IMR-90 (cell line): ENCODE data around the gene LILRA6. TPM values are rescaled to one million over a fixed set of nuclear protein-coding genes. Genes with fewer than 3 reads are reported as not detected.

ENCODE experiments used
- ATAC-seq: fragments of 200-7000 bp; cut with Tn5 transposase; 2 replicates; pipeline ENCODE4 v1.9.1; 2020; ENCODE audit warnings: low read depth, mild to moderate bottlenecking, moderate library complexity
- BruUV-seq: library from RNA; stranded (reverse); fragments of 400-500 nt; replicated peaks from 2 replicates; lab custom pipeline; 2021; lab: Mats Ljungman, UMichigan
- CTCF ChIA-PET: fragments of 300-600 bp; formaldehyde crosslinking; extraction: SDS; loops from one replicate; lab custom pipeline; 2021; ENCODE audit warnings: antibody characterized with exemption; lab: Yijun Ruan, JAX
- POLR2A ChIA-PET: fragments of 300-600 bp; sonication (Branson Sonifier 250); formaldehyde crosslinking; loops from one replicate; lab custom pipeline; 2022; ENCODE audit warnings: antibody characterized with exemption; ENCODE audit not compliant: unreplicated experiment; lab: Charles Lee
- DNase-seq: peaks from one replicate; pipeline ENCODE4 v3.0.0; 2013
- H2AFZ ChIP-seq: replicated peaks from 2 replicates; pipeline ENCODE3; 2013; ENCODE audit warnings: low read length, mild to moderate bottlenecking; ENCODE audit not compliant: poor library complexity
- H2AK5ac ChIP-seq: 2 replicates; pipeline ENCODE4 v1.6.1; 2013; ENCODE audit warnings: low read depth, low read length, inconsistent platforms
- H2AK9ac ChIP-seq: replicated peaks from 2 replicates; pipeline ENCODE3; 2013; ENCODE audit warnings: mild to moderate bottlenecking, low read depth, low read length, moderate library complexity; ENCODE audit not compliant: poor library complexity
- H2BK120ac ChIP-seq: 2 replicates; pipeline ENCODE4 v1.6.1; 2013; ENCODE audit warnings: low read depth, low read length, inconsistent platforms
- H2BK15ac ChIP-seq: 3 replicates; pipeline ENCODE4 v1.6.1; 2013; ENCODE audit warnings: low read depth, low read length, inconsistent platforms
- H2BK20ac ChIP-seq: 2 replicates; pipeline ENCODE4 v1.6.1; 2013; ENCODE audit warnings: low read depth, mild to moderate bottlenecking, inconsistent platforms, low read length, moderate library complexity
- H2BK5ac ChIP-seq: 2 replicates; pipeline ENCODE4 v1.6.1; 2013; ENCODE audit warnings: mild to moderate bottlenecking, low read depth, low read length, inconsistent platforms; ENCODE audit not compliant: poor library complexity, severe bottlenecking
- H3K14ac ChIP-seq: replicated peaks from 2 replicates; pipeline ENCODE4 v1.6.1; 2013; ENCODE audit warnings: low read depth, low read length, inconsistent platforms
- H3K18ac ChIP-seq: 2 replicates; pipeline ENCODE4 v1.6.1; 2013; ENCODE audit warnings: low read depth, low read length, control low read depth
- H3K23ac ChIP-seq: 2 replicates; pipeline ENCODE4 v1.6.1; 2013; ENCODE audit warnings: low read depth, low read length, inconsistent platforms
- H3K27ac ChIP-seq: 2 replicates; pipeline ENCODE4 v1.5.1; 2013; ENCODE audit warnings: mild to moderate bottlenecking, control low read depth, low read length; ENCODE audit not compliant: insufficient read depth
- H3K27me3 ChIP-seq: 2 replicates; pipeline ENCODE4 v1.6.1; 2013; ENCODE audit warnings: low read length; ENCODE audit not compliant: control insufficient read depth, insufficient read depth
- H3K36me3 ChIP-seq: 2 replicates; pipeline ENCODE4 v1.6.1; 2013; ENCODE audit warnings: low read length, mixed read lengths; ENCODE audit not compliant: control insufficient read depth, insufficient read depth
- H3K4ac ChIP-seq: 2 replicates; pipeline ENCODE4 v1.6.1; 2013; ENCODE audit warnings: low read depth, low read length, inconsistent platforms
- H3K4me1 ChIP-seq: 2 replicates; pipeline ENCODE4 v1.6.1; 2013; ENCODE audit warnings: low read length, mixed read lengths; ENCODE audit not compliant: control insufficient read depth, insufficient read depth
- H3K4me2 ChIP-seq: 2 replicates; pipeline ENCODE4 v1.6.1; 2013; ENCODE audit warnings: low read depth, mild to moderate bottlenecking, control low read depth, low read length, moderate library complexity
- H3K4me3 ChIP-seq: 2 replicates; pipeline ENCODE4 v1.5.1; 2013; ENCODE audit warnings: low read depth, mild to moderate bottlenecking, control low read depth, low read length, moderate library complexity; ENCODE audit not compliant: insufficient read depth
- H3K56ac ChIP-seq: 2 replicates; pipeline ENCODE4 v1.6.1; 2013; ENCODE audit warnings: low read length, inconsistent platforms; ENCODE audit not compliant: insufficient read depth; ENCODE audit errors: extremely low read depth
- H3K79me1 ChIP-seq, 2 experiments: 2 replicates each; pipeline ENCODE4 v1.6.1; 2013; ENCODE audit warnings: low read length in 2 of 2, inconsistent platforms in 1 of 2, low read depth in 1 of 2
- H3K9ac ChIP-seq: 2 replicates; pipeline ENCODE4 v1.6.1; 2013; ENCODE audit warnings: low read depth, low read length, control low read depth
- H3K9me1 ChIP-seq: 2 replicates; pipeline ENCODE4 v1.6.1; 2013; ENCODE audit warnings: low read length, inconsistent platforms; ENCODE audit not compliant: insufficient read depth
- H3K9me3 ChIP-seq: 2 replicates; pipeline ENCODE4 v1.6.1; 2013; ENCODE audit warnings: low read length; ENCODE audit not compliant: control insufficient read depth, insufficient read depth
- H4K20me1 ChIP-seq: 2 replicates; pipeline ENCODE4 v1.6.1; 2013; ENCODE audit warnings: low read length, inconsistent platforms; ENCODE audit not compliant: insufficient read depth
- H4K5ac ChIP-seq: 2 replicates; pipeline ENCODE4 v1.6.1; 2013; ENCODE audit warnings: mild to moderate bottlenecking, low read depth, low read length, control low read depth
- H4K8ac ChIP-seq, 2 experiments: 2 replicates each; pipeline ENCODE4 v1.6.1; 2013; ENCODE audit warnings: low read depth in 2 of 2, low read length in 2 of 2, control low read depth in 1 of 2, inconsistent platforms in 1 of 2
- H4K91ac ChIP-seq: 2 replicates; pipeline ENCODE4 v1.6.1; 2013; ENCODE audit warnings: low read depth, low read length, inconsistent platforms; ENCODE audit not compliant: insufficient read depth
- CEBPB ChIP-seq: IDR thresholded peaks from 2 replicates; pipeline ENCODE4 v1.6.1; 2012; ENCODE audit warnings: low read depth, low read length, improper control_type of control experiment
- CHD1 ChIP-seq: IDR thresholded peaks from 2 replicates; pipeline ENCODE4 v1.6.1; 2012; ENCODE audit warnings: low read depth, low read length, improper control_type of control experiment
- ELK1 ChIP-seq: fragments of 150-350 bp; IDR thresholded peaks from 2 replicates; pipeline ENCODE4 v1.6.1; 2016; ENCODE audit warnings: low read depth, mild to moderate bottlenecking, low read length, moderate library complexity, borderline replicate concordance
- FOS ChIP-seq: fragments of 150-350 bp; IDR thresholded peaks from 2 replicates; pipeline ENCODE4 v1.6.1; 2016; ENCODE audit warnings: low read depth, low read length
- MAFK ChIP-seq: IDR thresholded peaks from 2 replicates; pipeline ENCODE4 v1.6.1; 2012; ENCODE audit warnings: low read depth, low read length, improper control_type of control experiment
- MAZ ChIP-seq: IDR thresholded peaks from 2 replicates; pipeline ENCODE4 v1.6.1; 2012; ENCODE audit warnings: low read depth, mild to moderate bottlenecking, low read length, improper control_type of control experiment, moderate library complexity, borderline replicate concordance
- MXI1 ChIP-seq: IDR thresholded peaks from 2 replicates; pipeline ENCODE4 v1.6.1; 2012; ENCODE audit warnings: low read depth, mild to moderate bottlenecking, low read length, moderate library complexity, borderline replicate concordance
- POLR2A ChIP-seq: IDR thresholded peaks from 2 replicates; pipeline ENCODE4 v1.6.1; 2012; ENCODE audit warnings: mild to moderate bottlenecking, low read depth, low read length
- RCOR1 ChIP-seq: IDR thresholded peaks from 2 replicates; pipeline ENCODE4 v1.6.1; 2012; ENCODE audit warnings: mild to moderate bottlenecking, low read length, improper control_type of control experiment; ENCODE audit not compliant: insufficient replicate concordance
- SMC3 ChIP-seq: fragments of 150-350 bp; IDR thresholded peaks from 2 replicates; pipeline ENCODE4 v1.6.1; 2016; ENCODE audit warnings: low read depth, mild to moderate bottlenecking, antibody characterized with exemption, low read length, moderate library complexity
- WGBS, 2 experiments: methylation state at CpG; one replicate each; pipeline versions ENCODE4 v1.1.5 to v1.1.7; 2013; ENCODE audit warnings: missing lambda C conversion rate in 2 of 2; ENCODE audit not compliant: insufficient read length in 1 of 2; ENCODE audit errors: extremely low coverage in 2 of 2; 5-methylcytosine and 5-hydroxymethylcytosine counted together
- dilution Hi-C: fragments of 300-500 bp; cut with HindIII; formaldehyde crosslinking; loops from one replicate; pipeline ENCODE4 v1.14.3; 2018; ENCODE audit warnings: low sequenced_read_pairs; ENCODE audit not compliant: unreplicated experiment
- in situ Hi-C: fragments of 300-500 bp; cut with MboI; formaldehyde crosslinking; loops from 3 replicates; pipeline ENCODE4 v1.14.3; 2019; ENCODE audit warnings: low sequenced_read_pairs, inconsistent platforms, mixed read lengths
- intact Hi-C: fragments of 100-400 bp; cut with micrococcal nuclease; formaldehyde crosslinking; loops from 2 replicates; pipeline ENCODE4 v1.10.0; 2022
- polyA plus RNA-seq, 3 experiments: library from polyadenylated mRNA; depleted of rRNA; stranded (reverse); fragments of >200 nt; gene quantifications; 2 replicates each; pipeline ENCODE4 v1.2.3, GENCODE V29; 2012; ENCODE audit warnings: low replicate concordance in 1 of 3
- total RNA-seq: library from RNA; depleted of rRNA; stranded (reverse); fragments of >200 nt; gene quantifications from 2 replicates; pipeline ENCODE4 v1.2.3, GENCODE V29; 2012
- TF ChIP-seq, protein P1 (sequence below): fragments of 150-350 bp; IDR thresholded peaks from 2 replicates; pipeline ENCODE4 v1.6.1; 2017; ENCODE audit warnings: mild to moderate bottlenecking, antibody characterized with exemption, low read length, low read depth
- TF ChIP-seq, protein P2 (sequence below): conservative IDR thresholded peaks from 2 replicates; pipeline ENCODE4 v1.5.1; 2012; ENCODE audit warnings: mild to moderate bottlenecking, low read depth, low read length, improper control_type of control experiment

The LILRA6 gene
- total and polyA plus RNA-seq, 2 of the 4 experiments (the other 2 are of a cell fraction) = not detected

DNA sequence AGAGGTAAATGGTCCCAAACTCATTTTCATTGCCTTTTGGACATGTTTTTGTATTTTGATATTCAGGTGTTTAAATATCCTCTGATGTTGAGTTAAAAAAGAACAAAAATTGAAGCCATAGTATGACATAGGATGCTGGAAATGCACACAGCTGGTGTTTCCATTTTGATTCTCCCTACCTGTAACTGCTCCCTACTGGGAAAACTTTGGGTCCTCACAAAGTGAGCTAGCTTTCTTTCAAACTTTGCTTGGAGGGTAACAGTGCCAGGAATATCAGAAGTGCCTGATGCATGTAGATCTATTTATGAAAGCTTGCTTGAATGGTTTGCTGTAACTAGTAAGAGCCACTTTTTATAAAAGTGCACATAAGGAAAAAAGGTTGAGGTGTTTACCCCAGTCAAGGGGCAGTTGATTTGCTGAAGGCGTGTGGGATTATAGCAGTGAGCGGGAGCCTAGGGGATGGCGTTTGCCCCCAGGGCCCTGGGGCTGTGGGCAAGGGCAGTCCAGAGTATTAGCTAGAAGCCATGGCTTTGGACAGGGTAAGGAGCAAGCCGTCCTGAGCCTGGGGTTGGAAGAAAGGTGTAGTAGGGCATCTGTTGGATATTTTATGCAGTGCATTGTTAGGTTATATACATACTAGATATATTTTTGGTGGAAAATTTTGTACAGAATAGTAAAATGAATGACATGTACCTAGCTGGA, 37.7 kb downstream of the LILRA6 start (continued):
- TF ChIP-seq SMC3 = no peak

GRCh38 chr19:54203151-54203611, 39.4 kb downstream of the LILRA6 start:
- DNase-seq (peak; percentile 13), ATAC-seq (no peak)
- Histone ChIP-seq H2BK120ac (no peak overlapping the region), H2BK5ac (no peak overlapping the region), H3K79me1 (peaks cover 11 to 71% of the 10 kb centered on the region in 2 experiments), H4K5ac (no peak overlapping the region), H4K91ac (no peak overlapping the region), H2AK9ac (no peak overlapping the region), H3K4ac (no peak overlapping the region), H3K36me3 (peaks cover 57% of the 10 kb centered on the region), H3K4me2 (no peak overlapping the region), H3K56ac (no peak overlapping the region), H3K14ac (no peak overlapping the region), H3K9me1 (peaks cover 18% of the 10 kb centered on the region), H2BK15ac (no peak overlapping the region), H3K18ac (no peak overlapping the region), H2AK5ac (no peak overlapping the region), H3K23ac (no peak overlapping the region), H3K4me3 (no peak overlapping the region), H3K27me3 (no peaks in the 10 kb centered on the region), H3K4me1 (peaks cover 12% of the 10 kb centered on the region), H3K9me3 (no peaks in the 10 kb centered on the region), H2AFZ (no peak overlapping the region), H3K27ac (no peak overlapping the region), H3K9ac (0 out of 2 replicates have a peak overlapping the region, but pooled peaks have one; percentile 51), H4K8ac (no peak overlapping the region), H4K20me1 (peaks cover 75% of the 10 kb centered on the region), H2BK20ac (no peak overlapping the region)
- POLR2A ChIA-PET = interaction anchor here (0.6 kb wide), 1 partner anchor 22 kb away, joined by 4 read pairs; no protein-coding TSS in a partner anchor
- dilution Hi-C loops = no loop called here
- 61% methylated on average over 7 of the region's 9 CpGs; no CpG with 5 or more reads in 1 of the 2 experiments for WGBS, 2 experiments
- intact Hi-C loops = no loop called here
- CTCF ChIA-PET = no interaction called here
- no TSS peak for BruUV-seq
- in situ Hi-C loops = loop anchor here (10.0 kb wide), 1 partner anchor 252 kb away; no protein-coding TSS in a partner anchor
- TF ChIP-seq MAFK = no peak
- TF ChIP-seq MXI1 = no peak
- no peak for TF ChIP-seq RCOR1
- TF ChIP-seq POLR2A = no peak
- no peak for TF ChIP-seq ELK1
- TF ChIP-seq, protein P1, sequence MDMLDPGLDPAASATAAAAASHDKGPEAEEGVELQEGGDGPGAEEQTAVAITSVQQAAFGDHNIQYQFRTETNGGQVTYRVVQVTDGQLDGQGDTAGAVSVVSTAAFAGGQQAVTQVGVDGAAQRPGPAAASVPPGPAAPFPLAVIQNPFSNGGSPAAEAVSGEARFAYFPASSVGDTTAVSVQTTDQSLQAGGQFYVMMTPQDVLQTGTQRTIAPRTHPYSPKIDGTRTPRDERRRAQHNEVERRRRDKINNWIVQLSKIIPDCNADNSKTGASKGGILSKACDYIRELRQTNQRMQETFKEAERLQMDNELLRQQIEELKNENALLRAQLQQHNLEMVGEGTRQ = no peak
- TF ChIP-seq FOS = no peak
- no peak for TF ChIP-seq MAZ
- no peak for TF ChIP-seq CHD1
- TF ChIP-seq, protein P2, sequence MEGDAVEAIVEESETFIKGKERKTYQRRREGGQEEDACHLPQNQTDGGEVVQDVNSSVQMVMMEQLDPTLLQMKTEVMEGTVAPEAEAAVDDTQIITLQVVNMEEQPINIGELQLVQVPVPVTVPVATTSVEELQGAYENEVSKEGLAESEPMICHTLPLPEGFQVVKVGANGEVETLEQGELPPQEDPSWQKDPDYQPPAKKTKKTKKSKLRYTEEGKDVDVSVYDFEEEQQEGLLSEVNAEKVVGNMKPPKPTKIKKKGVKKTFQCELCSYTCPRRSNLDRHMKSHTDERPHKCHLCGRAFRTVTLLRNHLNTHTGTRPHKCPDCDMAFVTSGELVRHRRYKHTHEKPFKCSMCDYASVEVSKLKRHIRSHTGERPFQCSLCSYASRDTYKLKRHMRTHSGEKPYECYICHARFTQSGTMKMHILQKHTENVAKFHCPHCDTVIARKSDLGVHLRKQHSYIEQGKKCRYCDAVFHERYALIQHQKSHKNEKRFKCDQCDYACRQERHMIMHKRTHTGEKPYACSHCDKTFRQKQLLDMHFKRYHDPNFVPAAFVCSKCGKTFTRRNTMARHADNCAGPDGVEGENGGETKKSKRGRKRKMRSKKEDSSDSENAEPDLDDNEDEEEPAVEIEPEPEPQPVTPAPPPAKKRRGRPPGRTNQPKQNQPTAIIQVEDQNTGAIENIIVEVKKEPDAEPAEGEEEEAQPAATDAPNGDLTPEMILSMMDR = no peak
- TF ChIP-seq CEBPB = no peak
